ENCODE results near the gene ZNF219. TPM values are rescaled to one million over a fixed set of nuclear protein-coding genes. Genes with fewer than 3 reads are reported as not detected.

The ZNF219 gene
- total RNA-seq, 1 donor from 2014 or later = 143 TPM

GRCh38 chr14:21089271-21089670 lies 9.2 kb downstream of the ZNF219 start:
- TF ChIP-seq CTCF (conservative IDR thresholded peaks at IDR 0.05) = no peak
- no peaks in the 10 kb centered on the region for H3K9me3 Mint-ChIP-seq
- H3K27me3 Mint-ChIP-seq (ENCODE audit: low read depth) = peaks cover 16% of the 10 kb centered on the region
- DNase-seq (ENCODE audit: low read depth, low spot score) = no peak
- H3K4me3 Mint-ChIP-seq = peak overlapping the region; percentile 50
- no peak overlapping the region for H3K27ac Mint-ChIP-seq (ENCODE audit: unreplicated experiment)
- H3K36me3 Mint-ChIP-seq (ENCODE audit: low read depth) = peaks cover 47% of the 10 kb centered on the region
- peaks cover 52% of the 10 kb centered on the region for H3K4me1 Mint-ChIP-seq

- peak overlapping the region; percentile 50 for H3K4me3 Mint-ChIP-seq
- H3K9me3 Mint-ChIP-seq = no peaks in the 10 kb centered on the region
These were observed 9.8 kb downstream of the ZNF219 start for GRCh38 chr14:21088687-21089086.

DNA sequence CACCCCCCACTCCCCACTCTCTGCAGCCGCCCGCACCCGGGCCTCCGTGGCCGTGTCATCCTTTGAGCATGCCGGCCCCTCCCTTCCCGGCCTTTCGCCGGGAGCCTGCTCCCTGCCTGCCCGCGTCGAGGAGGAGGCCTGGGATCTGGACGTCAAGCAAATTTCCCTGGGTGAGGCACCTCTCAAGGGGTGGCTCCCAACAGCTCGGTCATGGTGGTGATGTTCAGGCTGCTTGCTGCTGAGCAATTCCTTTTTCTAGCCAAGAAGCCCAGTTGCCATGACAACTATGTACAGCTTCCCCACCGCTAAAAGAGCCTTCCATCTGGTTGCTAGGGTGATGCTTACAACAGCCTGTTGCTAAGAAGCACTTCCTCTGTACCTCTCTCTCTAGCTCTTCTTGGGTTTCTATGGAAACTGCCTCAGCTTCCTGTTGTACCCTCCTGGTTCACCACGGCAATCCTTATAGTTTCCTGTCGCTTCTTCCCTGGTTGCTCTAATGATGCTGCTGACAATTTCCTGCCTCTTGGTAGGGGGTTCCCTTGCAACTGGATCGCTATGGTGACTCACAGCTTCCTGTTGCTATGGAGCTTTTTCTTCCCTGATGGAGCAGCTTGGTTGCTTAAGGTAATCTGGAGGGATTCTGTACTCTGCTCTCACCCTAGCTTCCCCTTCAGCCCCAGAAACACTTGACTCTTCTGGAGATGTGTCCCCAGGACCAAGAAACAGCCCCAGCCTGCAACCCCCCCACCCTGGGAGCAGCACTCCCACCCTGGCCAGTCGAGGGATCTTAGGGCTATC lies 11.0 kb downstream of the ZNF219 start:
- Mint-ChIP-seq H3K9me3 (no peaks in the 10 kb centered on the region), H3K36me3 (ENCODE audit: low read depth) (peaks cover 39% of the 10 kb centered on the region), H3K4me1 (peaks cover 35% of the 10 kb centered on the region), H3K27ac (ENCODE audit: unreplicated experiment) (peak overlapping the region; percentile 89), H3K27me3 (ENCODE audit: low read depth) (peaks cover 11% of the 10 kb centered on the region), H3K4me3 (peak overlapping the region; percentile 83)
- TF ChIP-seq CTCF (conservative IDR thresholded peaks at IDR 0.05) = no peak
- DNase-seq (ENCODE audit: low read depth, low spot score) = peak; percentile 49

More at GRCh38 chr14:21088687-21089086, 9.8 kb downstream of the ZNF219 start:
- Mint-ChIP-seq H3K27me3 (ENCODE audit: low read depth) (peaks cover 13% of the 10 kb centered on the region), H3K36me3 (ENCODE audit: low read depth) (peaks cover 46% of the 10 kb centered on the region), H3K27ac (ENCODE audit: unreplicated experiment) (no peak overlapping the region), H3K4me1 (peaks cover 46% of the 10 kb centered on the region)
- DNase-seq (ENCODE audit: low read depth, low spot score) = no peak
- TF ChIP-seq CTCF (conservative IDR thresholded peaks at IDR 0.05) = no peak

GRCh38 chr14:21086908-21087293 lies 11.6 kb downstream of the ZNF219 start:
- no peak for DNase-seq (ENCODE audit: low read depth, low spot score)
- Mint-ChIP-seq H3K4me3 (peak overlapping the region; percentile 6), H3K36me3 (ENCODE audit: low read depth) (peaks cover 37% of the 10 kb centered on the region), H3K9me3 (no peaks in the 10 kb centered on the region), H3K27me3 (ENCODE audit: low read depth) (peaks cover 10% of the 10 kb centered on the region), H3K27ac (ENCODE audit: unreplicated experiment) (no peak overlapping the region), H3K4me1 (peaks cover 33% of the 10 kb centered on the region)
- no peak for TF ChIP-seq CTCF (conservative IDR thresholded peaks at IDR 0.05)

GRCh38 chr14:21084998-21085853 lies 13.2 kb downstream of the ZNF219 start:
- H3K27ac Mint-ChIP-seq (ENCODE audit: unreplicated experiment) = peak overlapping the region; percentile 82
- H3K27me3 Mint-ChIP-seq (ENCODE audit: low read depth) = peaks cover 12% of the 10 kb centered on the region
- peak overlapping the region; percentile 23 for H3K4me3 Mint-ChIP-seq
- TF ChIP-seq CTCF (conservative IDR thresholded peaks at IDR 0.05) = no peak
- no peaks in the 10 kb centered on the region for H3K9me3 Mint-ChIP-seq
- peaks cover 35% of the 10 kb centered on the region for H3K36me3 Mint-ChIP-seq (ENCODE audit: low read depth)
- H3K4me1 Mint-ChIP-seq = peaks cover 26% of the 10 kb centered on the region
- no peak for DNase-seq (ENCODE audit: low read depth, low spot score)
